ENCODE data around the gene FASTKD3.

GRCh38 chr5:7872517-7873130 lies 3.8 kb upstream of the FASTKD3 start:
- TF ChIP-seq CTCF (IDR thresholded peaks at IDR 0.05) (no peak), POLR2AphosphoS5 (IDR thresholded peaks at IDR 0.05; ENCODE audit: insufficient read depth in 1 of 2, low read depth in 1 of 2) (no peak), POLR2A (IDR thresholded peaks at IDR 0.05) (no peak)
